NCI-H187 (cell line): ENCODE measurements around the gene PPP6R2.

ENCODE experiments used
- DNase-seq, 2 experiments: peaks; one replicate each; lab custom pipeline; 2025; lab: John Stamatoyannopoulos, UW

The PPP6R2 gene

DNA sequence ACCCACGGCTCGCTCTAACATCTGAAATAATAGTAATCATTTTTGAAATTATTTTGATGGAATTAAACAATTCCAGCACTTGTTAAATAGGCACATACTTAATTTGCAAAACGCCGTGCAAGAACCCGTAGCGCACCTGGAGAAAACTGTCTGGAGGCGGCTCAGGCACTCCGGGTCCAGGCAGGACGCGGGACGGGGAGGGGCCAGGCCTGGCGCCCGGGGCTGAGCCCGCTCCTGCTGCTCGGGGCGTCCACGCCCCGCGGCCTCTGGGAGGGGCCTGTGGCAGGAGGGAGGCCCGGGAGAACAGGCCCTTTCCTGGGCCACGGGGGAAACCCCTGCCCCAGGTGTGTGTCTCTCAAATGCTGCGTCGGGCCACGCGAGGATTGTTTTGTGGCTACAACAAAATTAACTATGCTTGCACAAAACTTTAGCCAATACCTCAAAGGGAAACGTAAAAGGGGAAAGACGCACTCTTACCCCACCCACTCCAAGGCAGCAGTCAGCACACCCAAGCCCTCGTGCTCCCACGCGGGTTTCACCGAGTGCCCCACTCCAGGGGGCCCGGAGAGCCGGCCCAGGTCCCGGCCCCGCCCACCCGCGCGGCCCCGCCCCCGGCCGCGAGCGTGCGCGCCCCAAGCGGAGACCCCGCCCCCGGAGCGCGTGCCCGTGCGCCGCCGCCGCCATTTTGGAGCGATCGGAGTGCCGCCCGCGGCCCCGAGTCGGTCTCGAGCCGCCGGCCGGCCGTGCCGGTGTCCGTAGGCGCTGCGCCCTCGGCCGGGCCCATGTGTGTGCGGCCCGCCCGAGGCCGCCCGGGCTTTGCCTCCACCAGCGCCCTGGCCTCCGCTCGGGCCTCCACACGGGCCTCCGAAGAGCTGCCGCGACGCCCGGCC is at the start of gene PPP6R2:
PPP6R2 (plus strand) TSS at position 677 of the 890 bp plus-strand sequence. CDS start 50,582 bp downstream, outside the sequence.
- DNase-seq, result no peak

- no peak for DNase-seq
Observed at GRCh38 chr22:50293441-50294318, 49.4 kb upstream of the PPP6R2 start.

DNA sequence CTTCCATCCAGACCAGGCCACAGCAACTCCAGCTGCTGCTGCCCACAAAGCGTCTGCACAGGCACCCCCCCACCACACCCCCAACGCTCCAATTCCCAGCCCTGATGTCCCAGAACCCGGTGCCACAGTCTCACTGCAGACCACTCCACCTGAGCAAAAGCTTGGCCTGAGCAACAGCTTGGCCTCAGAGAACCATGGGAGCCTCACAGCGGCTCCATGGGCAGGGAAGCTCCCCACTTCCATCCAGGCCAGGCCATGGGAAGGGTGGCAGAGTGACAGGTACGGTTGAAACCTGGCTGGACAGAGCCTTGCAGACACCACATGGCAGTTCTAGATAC is 48.8 kb upstream of the PPP6R2 start:
- DNase-seq, result no peak

GRCh38 chr22:50296658-50297490 is 46.3 kb upstream of the PPP6R2 start:
- no peak for DNase-seq

GRCh38 chr22:50297510-50298265 is 45.4 kb upstream of the PPP6R2 start:
- no peak for DNase-seq

GRCh38 chr22:50298266-50298637 is 44.9 kb upstream of the PPP6R2 start:
- DNase-seq, result no peak

GRCh38 chr22:50298937-50299784 is 44.0 kb upstream of the PPP6R2 start:
- no peak for DNase-seq

DNA sequence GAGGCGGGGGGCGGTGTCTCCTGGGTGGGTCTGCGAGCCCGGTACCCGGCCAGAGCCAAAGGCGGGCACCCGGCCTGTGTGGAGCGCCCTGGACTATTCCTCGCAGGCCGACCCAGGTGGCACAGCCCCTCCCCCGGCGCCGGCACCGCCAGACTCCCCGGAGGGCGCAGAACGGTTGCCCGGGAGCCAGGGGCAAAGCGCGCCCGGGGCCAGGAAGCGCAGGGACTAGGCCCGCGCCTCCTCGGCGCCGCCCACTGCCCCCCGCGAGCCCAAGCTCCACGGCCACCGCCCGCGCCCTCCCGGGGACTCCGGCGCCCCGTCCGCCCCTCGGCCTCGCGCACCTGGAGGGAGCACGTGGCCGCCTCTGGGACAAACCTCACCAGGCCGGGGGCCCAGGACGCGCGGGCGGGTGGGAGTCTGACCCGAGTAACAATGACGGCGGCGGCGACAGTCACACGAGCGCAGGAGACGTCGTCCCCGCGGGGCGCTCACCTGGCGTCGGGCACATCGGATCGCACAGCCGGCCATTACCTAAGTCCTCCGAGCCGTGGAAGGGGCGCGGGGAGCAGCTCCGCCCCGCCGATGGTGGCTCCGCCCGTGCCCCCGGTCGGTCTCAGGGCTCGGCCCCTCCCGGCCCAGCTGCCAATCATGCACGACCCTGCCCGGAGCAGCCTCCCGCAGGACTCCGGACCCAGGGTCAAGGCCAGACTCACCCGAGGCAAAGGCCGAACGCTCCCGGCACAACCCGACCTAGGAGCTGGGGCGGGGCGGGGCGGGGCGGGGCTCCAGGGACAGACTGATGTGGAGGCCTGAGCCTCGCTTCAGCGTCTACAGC is 43.1 kb upstream of the PPP6R2 start:
- DNase-seq, result no peak

GRCh38 chr22:50300620-50301257 is 42.4 kb upstream of the PPP6R2 start:
- DNase-seq, result no peak

GRCh38 chr22:50301581-50301991 is 41.5 kb upstream of the PPP6R2 start:
- DNase-seq, result no peak

DNA sequence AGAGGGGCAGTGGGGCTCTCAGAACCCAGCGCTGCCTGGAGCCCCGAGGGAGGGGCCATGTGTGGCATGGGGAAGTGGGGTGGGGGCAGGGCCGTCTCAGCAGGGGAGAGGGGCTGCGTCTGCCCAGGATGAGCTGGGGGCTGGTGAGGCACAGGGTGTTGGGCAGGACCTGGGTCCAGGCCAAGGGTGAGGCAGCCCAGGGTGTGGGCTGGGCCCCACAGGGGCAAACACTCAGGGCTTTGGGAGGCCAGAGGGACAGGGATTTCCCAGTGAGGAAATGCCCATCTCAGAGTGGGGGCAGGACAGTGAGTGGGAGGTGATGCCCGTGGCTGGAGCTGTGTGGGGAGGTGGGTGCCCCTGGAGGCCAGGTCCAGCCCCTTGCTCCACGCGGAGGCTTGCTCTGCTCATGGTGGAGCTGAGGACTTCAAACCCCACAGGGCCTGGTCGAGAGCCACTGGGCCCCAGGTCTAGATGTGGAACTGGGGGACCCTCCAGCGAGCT is 41.0 kb upstream of the PPP6R2 start:
- DNase-seq, result no peak

DNA sequence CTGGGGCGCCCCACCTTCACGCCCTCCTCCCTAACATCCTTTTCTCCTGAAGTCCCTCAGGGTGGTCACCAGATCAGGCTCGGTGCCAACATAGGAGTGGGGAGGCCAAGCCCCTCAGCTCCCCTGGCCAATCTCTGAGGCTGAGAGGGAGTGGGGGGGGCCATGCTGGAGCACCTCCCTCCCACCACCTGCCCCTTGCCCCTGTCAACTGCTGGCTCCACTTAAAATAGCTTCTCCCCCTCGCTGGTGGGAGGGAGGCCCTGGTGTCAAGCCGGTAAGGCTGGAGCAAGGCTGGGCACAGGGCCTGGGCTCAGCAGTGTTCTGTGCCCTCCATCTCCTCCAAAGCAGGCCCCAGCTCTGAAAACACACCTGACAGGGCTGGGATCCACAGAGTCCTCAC is 40.6 kb upstream of the PPP6R2 start:
- DNase-seq, result no peak

DNA sequence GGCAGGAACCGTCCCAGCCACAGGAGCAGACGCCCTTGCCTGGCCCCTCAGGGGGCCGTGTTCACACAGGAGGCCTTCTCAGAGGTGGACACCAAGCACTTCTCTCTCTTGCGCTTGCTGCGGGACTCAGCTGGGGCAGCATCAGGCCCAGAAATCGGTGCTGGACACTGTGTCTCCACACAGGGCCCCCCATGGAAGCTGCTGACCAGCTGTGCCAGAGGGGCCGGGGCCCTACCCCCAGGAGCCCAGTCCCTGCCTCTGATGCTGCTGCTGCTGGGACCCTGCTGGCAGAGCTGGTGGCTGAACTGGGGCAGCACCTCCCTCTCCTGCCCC is 39.6 kb upstream of the PPP6R2 start:
- no peak for DNase-seq

- DNase-seq, result no peak
Observed at GRCh38 chr22:50303848-50304527, 39.1 kb upstream of the PPP6R2 start.

DNA sequence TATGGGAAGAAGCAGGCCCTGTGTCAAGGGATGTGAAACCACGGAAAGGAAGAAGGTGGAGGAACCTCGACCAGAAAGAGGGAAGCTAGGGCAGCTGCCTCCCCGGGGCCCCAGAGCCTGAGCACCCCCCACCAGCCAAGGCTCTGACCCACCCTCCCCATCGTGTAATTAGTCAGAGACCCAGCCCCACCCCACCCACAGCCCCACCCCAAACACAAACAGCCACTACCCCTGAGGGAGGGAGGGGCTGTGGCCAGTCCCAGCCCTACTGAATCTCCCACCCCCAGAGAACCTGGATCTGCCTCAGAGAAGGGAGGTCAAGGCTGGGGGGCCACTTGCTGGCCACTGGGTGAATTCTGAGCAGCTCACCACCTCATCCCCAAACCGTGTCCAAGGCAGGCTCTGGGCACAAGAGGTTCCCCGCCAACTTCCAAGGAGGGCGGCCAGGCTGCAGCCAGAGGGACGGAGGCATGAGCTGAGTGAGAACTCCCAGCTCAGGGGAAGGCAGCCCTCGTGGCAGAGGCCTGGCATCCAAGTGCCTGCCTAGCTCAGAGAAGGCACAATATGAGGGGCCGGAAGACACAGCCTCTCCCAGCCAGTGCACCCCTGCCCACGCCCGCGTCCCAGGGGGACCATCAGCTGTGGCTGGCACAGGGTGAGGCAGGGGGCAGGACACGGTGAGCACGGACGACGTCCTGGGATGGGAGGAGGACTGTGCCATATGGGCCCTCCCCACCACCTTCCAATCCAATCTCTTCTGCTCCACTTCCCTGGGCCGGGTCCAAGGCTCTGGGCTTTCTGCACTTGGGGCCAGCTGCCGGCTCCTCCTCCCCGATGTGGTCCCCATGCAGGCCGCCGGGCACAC is 38.4 kb upstream of the PPP6R2 start:
- DNase-seq, result no peak

GRCh38 chr22:50305393-50305922 is 37.7 kb upstream of the PPP6R2 start:
- no peak for DNase-seq

- DNase-seq, result peak; percentile 15 to 22
Observed at GRCh38 chr22:50305923-50306566, 37.1 kb upstream of the PPP6R2 start.
